OCI-LY7 (cell line): ENCODE data around the gene SRGAP1.

ENCODE experiments used
- CTCF ChIP-seq: fragments of 200-600 bp; sonication (generic); conservative IDR thresholded peaks from 2 replicates; pipeline ENCODE4 v1.5.1; 2014; ENCODE audit warnings: mild to moderate bottlenecking, antibody characterized with exemption, low read length, moderate library complexity, mixed read lengths
- EZH2phosphoT487 ChIP-seq: fragments of 200-600 bp; sonication (generic); IDR thresholded peaks from 2 replicates; pipeline ENCODE4 v1.6.1; 2018; ENCODE audit warnings: low read depth, borderline replicate concordance, mild to moderate bottlenecking, mixed run types, antibody characterized with exemption, low read length, moderate library complexity, mixed read lengths

DNA sequence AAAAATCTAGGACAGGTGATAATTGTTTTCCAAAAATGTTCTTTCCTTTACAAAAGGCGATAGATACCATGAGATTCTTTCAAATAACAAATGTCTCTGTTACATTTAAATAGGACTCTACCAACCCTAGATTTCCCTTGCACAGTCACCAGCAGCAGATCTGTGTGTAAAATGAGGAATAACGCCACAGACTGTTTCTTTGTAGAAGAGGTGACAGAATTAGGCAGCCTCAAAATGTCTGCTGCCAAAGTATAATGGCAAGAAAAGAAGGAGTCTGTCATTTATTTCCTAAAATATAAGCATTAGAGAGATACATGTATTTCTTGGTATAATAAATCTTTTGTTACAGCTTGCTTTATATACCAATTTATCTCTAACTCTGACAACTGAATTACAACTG is 8.5 kb upstream of the SRGAP1 start:
- no peak for TF ChIP-seq CTCF
- TF ChIP-seq EZH2phosphoT487, result no peak
